Body of pancreas (tissue), 4 donors: ENCODE results near the gene RGS11. TPM values are rescaled to one million over a fixed set of nuclear protein-coding genes. Genes with fewer than 3 reads are reported as not detected.
A peak's percentile ranks its signal among the peaks of the same experiment; 100 is the strongest.
"Not testable (repeated sequence)": the region's sequence is repeated elsewhere in the genome, so short reads cannot be mapped to it uniquely, and the experiment has no call there.

ENCODE experiments used
- ATAC-seq: fragments of 150-250 bp; one replicate; pipeline ENCODE4 v1.9.1; 2016
- DNase-seq, 4 donors: peaks; one replicate each; pipeline ENCODE4 v3.0.0-alpha.2; 2019
- H3K27ac ChIP-seq, 4 donors: fragments of 200-600 bp; sonication (generic); 1 replicate in 3 of 4; 2 replicates in 1 of 4; pipeline versions ENCODE4 v1.5.1 to v1.6.1; 2016 to 2019; ENCODE audit warnings: mild to moderate bottlenecking in 1 of 4, mixed read lengths in 1 of 4, moderate library complexity in 1 of 4
- H3K27me3 ChIP-seq, 2 donors: fragments of 200-600 bp; sonication (generic); one replicate each; pipeline ENCODE4 v1.6.0; 2016; ENCODE audit warnings: mild to moderate bottlenecking in 1 of 2
- H3K36me3 ChIP-seq, 2 donors: fragments of 200-600 bp; sonication (generic); replicated peaks in 1 of 2; 2 replicates each; pipeline ENCODE4 v1.5.1; 2016; ENCODE audit warnings: low read depth in 2 of 2; ENCODE audit not compliant: insufficient read depth in 1 of 2
- H3K4me1 ChIP-seq: fragments of 200-600 bp; sonication (generic); one replicate; pipeline ENCODE4 v1.6.0; 2016
- H3K4me3 ChIP-seq, 2 donors: fragments of 200-600 bp; sonication (generic); 1 replicate in 1 of 2; 2 replicates in 1 of 2; pipeline ENCODE4 v1.5.1; 2016 to 2019
- H3K9me3 ChIP-seq, 3 donors: fragments of 200-600 bp; sonication (generic); 1 replicate in 2 of 3; 2 replicates in 1 of 3; pipeline ENCODE4 v1.5.1; 2016
- POLR2A ChIP-seq, 3 donors: fragments of 450-650 bp; IDR thresholded peaks; one replicate each; pipeline ENCODE4 v1.6.1; 2016; ENCODE audit warnings: antibody characterized with exemption in 3 of 3, mild to moderate bottlenecking in 2 of 3
- WGBS, 2 donors: methylation state at CpG; one replicate each; pipeline ENCODE4 v1.1.5; 2017; 5-methylcytosine and 5-hydroxymethylcytosine counted together
- intact Hi-C: fragments of 100-400 bp; cut with DNase I; formaldehyde crosslinking; loops from one replicate; pipeline ENCODE4 v1.15.1; 2023
- total RNA-seq, 2 donors: library from RNA; depleted of rRNA; stranded (reverse); fragments of >200 nt; gene quantifications; one replicate each; pipeline ENCODE4 v1.1.0, GENCODE V29; 2016
- TF ChIP-seq, protein P1 (sequence below), 7 experiments: fragments of 450-650 bp in 4 of 7; fragments of 200-600 bp in 3 of 7; sonication (generic) in 3 of 7; IDR thresholded peaks; one replicate each; pipeline ENCODE4 v1.5.1; 2016 to 2019; ENCODE audit warnings: antibody characterized with exemption in 7 of 7

RGS11 gene
- total RNA-seq, 2 donors from 2014 or later, result 15.6 to 95.9 TPM

DNA sequence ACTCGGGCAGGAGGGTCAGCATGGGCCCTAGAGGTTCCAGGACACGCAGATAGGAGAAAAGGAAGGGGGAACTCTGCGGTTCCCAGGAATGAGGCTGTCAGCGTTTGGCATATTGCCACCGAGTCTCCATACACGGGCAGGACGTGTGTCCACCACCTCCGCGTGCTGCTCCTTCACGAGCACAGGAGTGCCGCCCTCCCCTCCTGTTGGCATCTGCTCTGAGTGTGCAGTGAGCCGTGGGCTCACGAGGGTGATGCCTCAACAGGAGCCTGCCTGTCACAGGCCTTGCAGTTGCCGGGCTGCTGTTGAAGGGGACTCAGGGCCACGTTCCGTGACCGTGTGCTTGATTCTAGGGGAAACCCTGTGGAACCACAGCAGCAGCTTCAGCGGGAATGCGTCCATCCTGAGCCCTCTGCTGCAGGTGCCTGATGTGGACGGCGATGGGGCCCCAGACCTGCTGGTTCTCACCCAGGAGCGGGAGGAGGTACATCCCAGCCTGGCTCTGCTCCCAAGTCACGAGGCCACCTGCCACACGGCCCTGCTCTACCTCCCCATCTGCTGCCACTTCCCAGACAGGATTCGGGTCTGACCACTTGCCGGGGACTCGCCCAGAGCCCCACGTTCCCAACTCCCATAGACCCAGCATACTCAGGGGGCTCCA, 14.6 kb downstream of the RGS11 start:
- WGBS, 2 donors, result 38 to 55% methylated on average over 3 to 28 of the region's 28 CpGs
- DNase-seq (peak in 3 of 4 donors; percentile 65 to 84 (median 77)), ATAC-seq (peak; percentile 41)
- intact Hi-C loops, result no loop called here
- Histone ChIP-seq H3K27ac (peak overlapping the region in 1 of 4 donors; percentile 20), H3K9me3 (no peaks in the 10 kb centered on the region), H3K36me3 (peaks cover 6 to 12% of the 10 kb centered on the region in 2 donors), H3K4me3 (no peak overlapping the region), H3K4me1 (peaks cover 9% of the 10 kb centered on the region), H3K27me3 (no peaks in the 10 kb centered on the region)
- TF ChIP-seq, protein P1, sequence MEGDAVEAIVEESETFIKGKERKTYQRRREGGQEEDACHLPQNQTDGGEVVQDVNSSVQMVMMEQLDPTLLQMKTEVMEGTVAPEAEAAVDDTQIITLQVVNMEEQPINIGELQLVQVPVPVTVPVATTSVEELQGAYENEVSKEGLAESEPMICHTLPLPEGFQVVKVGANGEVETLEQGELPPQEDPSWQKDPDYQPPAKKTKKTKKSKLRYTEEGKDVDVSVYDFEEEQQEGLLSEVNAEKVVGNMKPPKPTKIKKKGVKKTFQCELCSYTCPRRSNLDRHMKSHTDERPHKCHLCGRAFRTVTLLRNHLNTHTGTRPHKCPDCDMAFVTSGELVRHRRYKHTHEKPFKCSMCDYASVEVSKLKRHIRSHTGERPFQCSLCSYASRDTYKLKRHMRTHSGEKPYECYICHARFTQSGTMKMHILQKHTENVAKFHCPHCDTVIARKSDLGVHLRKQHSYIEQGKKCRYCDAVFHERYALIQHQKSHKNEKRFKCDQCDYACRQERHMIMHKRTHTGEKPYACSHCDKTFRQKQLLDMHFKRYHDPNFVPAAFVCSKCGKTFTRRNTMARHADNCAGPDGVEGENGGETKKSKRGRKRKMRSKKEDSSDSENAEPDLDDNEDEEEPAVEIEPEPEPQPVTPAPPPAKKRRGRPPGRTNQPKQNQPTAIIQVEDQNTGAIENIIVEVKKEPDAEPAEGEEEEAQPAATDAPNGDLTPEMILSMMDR (IDR thresholded peaks at IDR 0.05), result no peak

DNA sequence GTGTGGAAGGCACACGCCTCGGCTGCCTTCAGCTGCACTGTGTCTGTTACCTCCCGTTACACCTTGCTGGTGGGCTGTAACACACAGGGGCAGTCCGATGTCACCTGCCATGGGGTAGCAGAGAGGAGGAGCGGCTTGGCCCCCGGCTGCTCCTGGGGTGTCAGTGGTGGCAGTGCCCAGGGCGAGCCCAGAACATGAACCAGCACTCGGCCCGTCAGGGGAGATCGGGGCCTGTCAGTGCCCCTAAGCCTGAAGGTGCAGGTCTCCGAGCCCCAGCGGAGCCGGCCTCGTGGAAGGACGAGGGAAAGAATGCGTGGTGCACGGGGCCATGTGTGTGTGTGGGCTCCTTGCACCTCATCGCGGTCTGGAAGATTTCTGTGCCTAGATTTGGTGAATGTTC, 15.4 kb downstream of the RGS11 start:
- Histone ChIP-seq H3K4me1 (peaks cover 9% of the 10 kb centered on the region), H3K9me3 (no peaks in the 10 kb centered on the region), H3K27me3 (no peaks in the 10 kb centered on the region), H3K27ac (no peak overlapping the region), H3K4me3 (no peak overlapping the region), H3K36me3 (peaks cover 6 to 12% of the 10 kb centered on the region in 2 donors)
- intact Hi-C loops, result no loop called here
- 92 to 96% methylated on average over 13 to 19 of the region's 19 CpGs for WGBS, 2 donors
- no peak for ATAC-seq
- TF ChIP-seq POLR2A (IDR thresholded peaks at IDR 0.05), result no peak
- TF ChIP-seq, protein P1 (IDR thresholded peaks at IDR 0.05), result no peak
- DNase-seq, result no peak

DNA sequence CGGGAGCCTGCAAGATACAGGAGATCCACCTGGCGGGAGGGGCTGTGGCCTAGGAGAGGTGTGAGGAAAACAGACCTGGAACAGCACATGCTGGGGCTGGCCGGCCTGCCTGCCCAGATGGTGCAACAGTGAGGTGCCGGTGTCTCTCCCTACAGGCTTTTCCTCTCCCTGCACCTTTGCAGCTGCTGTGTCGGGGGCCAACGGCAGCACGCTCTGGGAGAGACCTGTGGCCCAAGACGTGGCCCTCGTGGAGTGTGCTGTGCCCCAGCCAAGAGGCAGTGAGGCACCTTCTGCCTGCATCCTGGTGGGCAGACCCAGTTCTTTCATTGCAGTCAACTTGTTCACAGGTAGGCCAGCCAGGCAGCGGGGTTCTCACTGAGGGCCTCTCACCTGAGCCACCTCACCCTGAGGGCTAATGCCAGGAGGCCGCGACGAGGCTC, 15.9 kb downstream of the RGS11 start:
- no peak overlapping the region for H3K4me3 ChIP-seq
- no peak for ATAC-seq
- H3K36me3 ChIP-seq, result peaks cover 6 to 12% of the 10 kb centered on the region in 2 donors
- H3K27ac ChIP-seq, result no peak overlapping the region
- TF ChIP-seq POLR2A (IDR thresholded peaks at IDR 0.05), result no peak
- TF ChIP-seq, protein P1 (IDR thresholded peaks at IDR 0.05), result no peak
- WGBS, 2 donors, result 58 to 95% methylated on average over 2 to 13 of the region's 13 CpGs
- H3K9me3 ChIP-seq, result no peaks in the 10 kb centered on the region
- no peaks in the 10 kb centered on the region for H3K27me3 ChIP-seq
- no peak for DNase-seq
- intact Hi-C loops, result no loop called here
- peaks cover 9% of the 10 kb centered on the region for H3K4me1 ChIP-seq

DNA sequence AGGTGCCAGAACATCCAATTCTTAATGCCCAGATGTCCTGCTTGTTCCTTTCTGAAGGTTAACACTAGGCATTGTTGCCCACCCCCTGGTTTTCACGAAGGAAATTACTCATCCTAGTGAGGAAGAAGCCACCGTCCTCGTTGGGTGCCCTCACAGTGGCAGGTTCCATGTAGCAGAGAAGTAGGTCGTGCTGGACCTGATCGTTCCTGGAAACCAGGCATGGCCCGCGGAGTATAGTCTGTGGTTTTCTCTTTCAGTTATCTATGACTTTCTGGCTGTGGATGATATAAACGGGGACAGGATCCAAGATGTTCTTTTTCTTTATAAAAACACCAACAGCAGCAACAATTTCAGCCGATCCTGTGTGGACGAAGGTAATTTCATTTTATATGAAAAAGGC, 16.5 kb downstream of the RGS11 start:
- ATAC-seq (no peak), DNase-seq (no peak)
- Histone ChIP-seq H3K4me1 (peaks cover 9% of the 10 kb centered on the region), H3K9me3 (no peaks in the 10 kb centered on the region), H3K27ac (no peak overlapping the region), H3K36me3 (peaks cover 6 to 12% of the 10 kb centered on the region in 2 donors), H3K4me3 (no peak overlapping the region), H3K27me3 (no peaks in the 10 kb centered on the region)
- TF ChIP-seq, protein P1 (IDR thresholded peaks at IDR 0.05), result no peak
- no peak for TF ChIP-seq POLR2A (IDR thresholded peaks at IDR 0.05)
- WGBS, 2 donors, result 77 to 89% methylated on average over 9 to 10 of the region's 10 CpGs
- intact Hi-C loops, result no loop called here

DNA sequence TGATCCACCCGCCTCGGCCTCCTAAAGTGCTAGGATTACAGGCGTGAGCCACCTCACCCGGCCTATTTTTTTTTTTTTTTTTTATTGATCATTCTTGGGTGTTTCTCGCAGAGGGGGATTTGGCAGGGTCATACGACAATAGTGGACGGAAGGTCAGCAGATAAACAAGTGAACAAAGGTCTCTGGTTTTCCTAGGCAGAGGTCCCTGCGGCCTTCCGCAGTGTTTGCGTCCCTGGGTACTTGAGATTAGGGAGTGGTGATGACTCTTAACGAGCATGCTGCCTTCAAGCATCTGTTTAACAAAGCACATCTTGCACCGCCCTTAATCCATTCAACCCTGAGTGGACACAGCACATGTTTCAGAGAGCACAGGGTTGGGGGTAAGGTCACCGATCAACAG, 17.7 kb downstream of the RGS11 start:
- H3K4me1 ChIP-seq, intact Hi-C loops, H3K4me3 ChIP-seq, DNase-seq, ATAC-seq, H3K27me3 ChIP-seq, H3K9me3 ChIP-seq, H3K27ac ChIP-seq: not testable (repeated sequence)
- H3K36me3 ChIP-seq, result peaks cover 0 to 12% of the 10 kb centered on the region in 2 donors
- 63 to 67% methylated on average over 12 to 13 of the region's 13 CpGs for WGBS, 2 donors
